BJ (cell line): ENCODE data around the gene COG5. TPM values are rescaled to one million over a fixed set of nuclear protein-coding genes. Genes with fewer than 3 reads are reported as not detected.

Experiments
- CTCF ChIA-PET: fragments of 350-600 bp; formaldehyde crosslinking; extraction: SDS; loops from one replicate; lab custom pipeline; 2021; ENCODE audit warnings: antibody characterized with exemption, inconsistent platforms; lab: Yijun Ruan, JAX
- POLR2A ChIA-PET: fragments of 300-600 bp; sonication (Branson Sonifier 250); formaldehyde crosslinking; extraction: SDS; loops from one replicate; lab custom pipeline; 2021; ENCODE audit warnings: antibody characterized with exemption; lab: Charles Lee
- DNase-seq: peaks from one replicate; pipeline ENCODE4 v3.0.0-alpha.2; 2011; ENCODE audit warnings: low read depth
- H3K27me3 ChIP-seq: 2 replicates; pipeline ENCODE4 v1.6.0; 2011; ENCODE audit warnings: low read length; ENCODE audit not compliant: control insufficient read depth, insufficient read depth
- H3K36me3 ChIP-seq: 2 replicates; pipeline ENCODE4 v1.5.1; 2011; ENCODE audit warnings: low read length; ENCODE audit not compliant: control insufficient read depth, insufficient read depth
- H3K4me3 ChIP-seq: 2 replicates; pipeline ENCODE4 v1.5.1; 2011; ENCODE audit warnings: low read depth, mild to moderate bottlenecking, control low read depth, low read length
- CTCF ChIP-seq: IDR thresholded peaks from 2 replicates; pipeline ENCODE4 v1.5.1; 2011; ENCODE audit warnings: low read depth, mild to moderate bottlenecking, control low read depth, inconsistent platforms, low read length, moderate library complexity; ENCODE audit not compliant: insufficient read depth
- polyA plus RNA-seq: library from polyadenylated mRNA; depleted of rRNA; stranded (reverse); fragments of >200 nt; gene quantifications from 2 replicates; pipeline ENCODE4 v1.2.3, GENCODE V29; 2011

COG5 gene
- polyA plus RNA-seq, 1 experiment: 20.5 TPM

- peaks cover 2% of the 10 kb centered on the region; the same call in 1 of the 2 replicates for H3K36me3 ChIP-seq
- POLR2A ChIA-PET: no interaction called here
- CTCF ChIA-PET: interaction anchor here (0.6 to 0.8 kb wide), 2 partner anchors 41 to 601 kb away, joined by 3 read pairs; no protein-coding TSS in a partner anchor
Measured at GRCh38 chr7:107233981-107234380, 329.7 kb downstream of the COG5 start.

GRCh38 chr7:107233174-107233573, 330.5 kb downstream of the COG5 start:
- no peak for TF ChIP-seq CTCF
- DNase-seq: no peak
- POLR2A ChIA-PET: no interaction called here
- CTCF ChIA-PET: interaction anchor here (0.8 to 1.7 kb wide), 2 partner anchors 8 to 601 kb away, joined by 3 read pairs; no protein-coding TSS in a partner anchor
- Histone ChIP-seq H3K4me3 (no peak overlapping the region), H3K27me3 (no peaks in the 10 kb centered on the region), H3K36me3 (peaks cover 2% of the 10 kb centered on the region; the same call in 1 of the 2 replicates)

More at GRCh38 chr7:107233981-107234380, 329.7 kb downstream of the COG5 start:
- no peak for DNase-seq
- Histone ChIP-seq H3K4me3 (no peak overlapping the region), H3K27me3 (no peaks in the 10 kb centered on the region)
- TF ChIP-seq CTCF: no peak

GRCh38 chr7:107232568-107233090, 331.1 kb downstream of the COG5 start:
- no peak for TF ChIP-seq CTCF
- POLR2A ChIA-PET: no interaction called here
- peaks cover 2% of the 10 kb centered on the region; the same call in 1 of the 2 replicates for H3K36me3 ChIP-seq
- H3K27me3 ChIP-seq: no peaks in the 10 kb centered on the region
- DNase-seq: no peak
- CTCF ChIA-PET: interaction anchor here (1.7 kb wide), 1 partner anchor 9 kb away, joined by 3 read pairs; no protein-coding TSS in a partner anchor
- no peak overlapping the region for H3K4me3 ChIP-seq

GRCh38 chr7:107230334-107230733, 333.4 kb downstream of the COG5 start:
- ChIA-PET CTCF (interaction anchor here (1.4 kb wide), 1 partner anchor 11 kb away, joined by 4 read pairs; no protein-coding TSS in a partner anchor), POLR2A (no interaction called here)
- peaks cover 2% of the 10 kb centered on the region; the same call in 1 of the 2 replicates for H3K36me3 ChIP-seq
- TF ChIP-seq CTCF: no peak
- no peak for DNase-seq
- H3K27me3 ChIP-seq: no peaks in the 10 kb centered on the region
- no peak overlapping the region for H3K4me3 ChIP-seq

- Histone ChIP-seq H3K27me3 (no peaks in the 10 kb centered on the region), H3K36me3 (no peaks in the 10 kb centered on the region), H3K4me3 (no peak overlapping the region)
- DNase-seq: no peak
- no peak for TF ChIP-seq CTCF
- ChIA-PET POLR2A (no interaction called here), CTCF (interaction anchor here (1.3 kb wide), 1 partner anchor 8 kb away, joined by 4 read pairs; no protein-coding TSS in a partner anchor)
Measured at GRCh38 chr7:107228291-107228690, 335.4 kb downstream of the COG5 start.
